HG03521 (cell line): ENCODE results near the gene ABCG2.

Experiments
- ATAC-seq: cut with Tn5 transposase; IDR thresholded peaks from one replicate; pipeline ENCODE4 v1.9.1; 2021; ENCODE audit warnings: mild to moderate bottlenecking, moderate library complexity; ENCODE audit not compliant: unreplicated experiment

ABCG2 gene

GRCh38 chr4:88077911-88078524, 80.4 kb downstream of the ABCG2 start:
- ATAC-seq: no peak

GRCh38 chr4:88075336-88075735, 83.1 kb downstream of the ABCG2 start:
- ATAC-seq: no peak

GRCh38 chr4:88070031-88070430, 88.4 kb downstream of the ABCG2 start:
- ATAC-seq: no peak

GRCh38 chr4:88064410-88064809, 94.0 kb downstream of the ABCG2 start:
- ATAC-seq: no peak

- ATAC-seq: no peak
Measured at GRCh38 chr4:88063634-88064296, 94.7 kb downstream of the ABCG2 start.

- no peak for ATAC-seq
Measured at GRCh38 chr4:88062843-88063242, 95.6 kb downstream of the ABCG2 start.

- no peak for ATAC-seq
Measured at GRCh38 chr4:88062311-88062710, 96.1 kb downstream of the ABCG2 start.

GRCh38 chr4:88060431-88060830, 98.0 kb downstream of the ABCG2 start:
- no peak for ATAC-seq

- no peak for ATAC-seq
Measured at GRCh38 chr4:88059766-88060165, 98.7 kb downstream of the ABCG2 start.

- ATAC-seq: no peak
Measured at GRCh38 chr4:88058295-88058694, 100.1 kb downstream of the ABCG2 start.

- no peak for ATAC-seq
Measured at GRCh38 chr4:88054901-88055300, 103.5 kb downstream of the ABCG2 start.

- no peak for ATAC-seq
Measured at GRCh38 chr4:88054229-88054628, 104.2 kb downstream of the ABCG2 start.

GRCh38 chr4:88045021-88045420, 113.4 kb downstream of the ABCG2 start:
- ATAC-seq: no peak

GRCh38 chr4:88043586-88044340, 114.7 kb downstream of the ABCG2 start:
- no peak for ATAC-seq

GRCh38 chr4:88043001-88043400, 115.4 kb downstream of the ABCG2 start:
- no peak for ATAC-seq

GRCh38 chr4:88041626-88042025, 116.8 kb downstream of the ABCG2 start:
- no peak for ATAC-seq

- ATAC-seq: no peak
Measured at GRCh38 chr4:88040707-88041106, 117.7 kb downstream of the ABCG2 start.
